HG03439 (cell line): ENCODE results near the gene ING5.

ENCODE experiments used
- ATAC-seq: cut with Tn5 transposase; IDR thresholded peaks from one replicate; pipeline ENCODE4 v1.9.1; 2021; ENCODE audit warnings: mild to moderate bottlenecking, moderate library complexity; ENCODE audit not compliant: unreplicated experiment

Gene ING5

DNA sequence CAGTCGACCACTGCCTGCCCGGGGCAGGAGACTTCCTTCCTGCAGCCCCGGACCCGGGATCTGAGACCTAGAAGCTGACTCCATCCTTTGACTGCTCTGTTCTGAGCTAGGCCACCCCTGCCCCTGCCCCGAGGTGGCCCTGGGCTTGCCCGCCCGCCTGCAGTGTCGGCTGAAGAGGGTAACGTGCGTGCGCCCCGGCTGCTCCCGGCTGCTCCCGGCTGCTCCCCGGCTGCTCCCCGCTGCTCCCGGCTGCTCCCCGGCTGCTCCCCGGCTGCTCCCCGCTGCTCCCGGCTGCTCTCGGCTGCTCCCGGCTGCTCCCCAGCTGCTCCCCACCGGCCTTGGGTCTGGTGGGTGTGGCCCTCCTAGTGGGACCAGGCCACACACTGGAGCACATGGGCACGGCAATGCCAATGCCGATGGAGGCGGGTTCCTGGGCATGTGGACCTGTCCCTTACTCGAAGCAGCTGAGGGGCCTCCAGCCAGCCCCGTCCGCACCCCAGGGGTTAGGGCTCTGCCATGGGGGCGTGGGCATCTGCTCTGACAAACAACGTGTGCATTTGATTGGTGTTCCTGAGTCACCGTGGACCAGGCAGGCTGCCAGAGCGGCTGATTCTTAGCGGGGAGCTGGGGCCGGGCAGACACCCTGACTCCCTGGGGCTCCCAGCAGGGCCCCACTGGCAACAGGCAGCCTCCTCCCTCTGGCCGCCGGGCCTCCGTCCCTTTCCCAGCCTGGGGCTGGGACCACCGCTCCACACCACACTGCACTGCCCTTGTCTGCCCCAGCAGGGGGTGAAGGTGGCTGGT, 72.8 kb downstream of the ING5 start:
- no peak for ATAC-seq

DNA sequence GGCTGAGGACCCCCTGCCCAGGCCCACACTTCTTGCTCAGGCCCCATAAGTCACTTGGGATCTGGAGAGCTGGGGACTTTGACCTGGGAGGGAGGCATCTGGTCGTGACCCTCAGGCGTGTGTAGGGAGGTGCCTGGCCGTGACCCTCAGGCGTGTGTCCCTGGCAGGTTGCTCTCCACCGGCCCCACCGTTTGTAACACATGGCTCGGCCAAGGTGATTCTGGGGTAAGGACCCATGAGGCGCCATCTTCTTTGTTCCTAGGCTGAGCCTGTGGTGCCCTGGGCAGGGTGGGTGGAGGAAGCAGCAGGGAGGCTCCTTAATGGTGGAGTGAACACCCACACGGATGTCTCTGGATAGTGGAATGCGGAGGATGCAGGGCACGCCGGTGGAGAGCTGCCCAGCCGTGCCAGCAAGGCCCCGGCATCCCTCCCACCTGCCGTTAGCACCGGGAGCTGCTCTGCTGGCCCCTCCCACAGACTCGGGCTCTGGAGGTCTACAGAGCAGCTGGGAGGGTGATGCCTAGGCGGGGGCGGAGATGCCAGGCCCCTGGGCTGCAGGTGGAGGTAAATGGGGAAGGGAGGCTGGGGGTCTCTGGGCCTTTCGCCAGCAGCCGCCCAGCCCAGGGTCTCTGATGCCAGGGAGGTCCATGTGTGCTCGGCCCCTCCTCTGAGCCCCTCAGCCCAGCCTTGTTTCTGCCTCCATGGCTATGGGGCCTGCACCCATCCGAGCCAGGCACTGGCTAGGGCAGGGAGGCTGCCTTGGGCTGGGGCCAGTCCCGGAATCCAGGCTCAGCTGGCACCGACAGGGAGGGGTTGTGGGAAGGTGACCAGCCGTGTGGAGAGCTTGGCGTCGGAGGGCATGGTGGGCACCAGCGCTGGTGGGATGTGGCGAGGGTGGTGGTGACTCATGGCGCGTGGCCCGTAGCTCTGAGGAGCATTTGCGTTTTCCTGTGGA, 73.7 kb downstream of the ING5 start:
- ATAC-seq, result no peak

DNA sequence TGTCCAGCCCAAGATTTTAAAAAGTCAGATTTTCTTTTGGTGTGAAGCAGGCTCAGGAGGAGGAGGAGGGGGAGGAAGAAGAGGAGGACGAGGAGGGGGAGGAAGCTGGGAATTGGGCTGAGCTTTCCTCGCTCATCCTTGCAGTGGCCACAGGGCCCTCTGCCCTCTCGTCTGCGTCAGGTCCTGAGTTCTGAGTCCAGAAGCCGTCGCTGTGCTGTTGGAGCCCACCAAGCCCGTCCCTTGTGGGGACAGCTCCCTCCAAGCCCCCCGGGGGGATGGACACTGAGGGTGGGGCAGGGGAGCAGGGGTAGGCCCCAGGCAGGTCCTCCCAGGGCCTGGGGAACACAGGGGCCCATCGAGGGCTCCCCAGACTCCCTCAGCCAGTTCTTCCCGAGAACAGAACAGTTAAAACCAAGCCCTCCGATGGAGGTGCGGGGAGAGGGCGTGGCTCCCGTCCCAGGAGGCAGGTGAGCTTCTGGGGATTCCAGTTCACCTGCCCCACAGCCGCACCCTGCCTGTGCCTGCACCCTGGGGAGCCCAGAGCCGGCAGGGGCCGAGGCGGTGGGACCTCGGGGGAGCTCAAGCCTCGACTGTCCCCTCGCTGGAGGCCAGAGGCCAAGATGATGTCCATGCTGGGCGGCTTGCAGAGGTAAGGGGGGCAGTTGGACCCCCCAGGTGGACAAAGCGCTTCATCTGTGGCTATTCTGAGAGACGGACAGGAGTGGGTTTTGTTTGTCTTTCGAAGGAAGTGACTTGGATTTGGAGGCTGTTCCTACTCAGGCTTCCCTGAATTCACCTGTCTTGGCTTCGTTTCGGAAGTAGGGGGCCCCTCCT, 74.7 kb downstream of the ING5 start, which contains the start of gene GAL3ST2:
GAL3ST2 (plus strand) TSS at position 487 of the 834 bp plus-strand sequence; CDS start at position 621, 134 bp downstream.
- no peak for ATAC-seq

- ATAC-seq, result no peak
Measured at GRCh38 chr2:241777170-241777685, 75.4 kb downstream of the ING5 start.

GRCh38 chr2:241777686-241778627, 76.1 kb downstream of the ING5 start:
- no peak for ATAC-seq
